Mesodermal cell (in vitro differentiated cells): ENCODE results near the gene KRT32.
"Not testable (repeated sequence)": the region's sequence is repeated elsewhere in the genome, so short reads cannot be mapped to it uniquely, and the experiment has no call there.

Experiments used
- H3K27ac ChIP-seq: 2 replicates; pipeline ENCODE4 v1.7.0; 2013; ENCODE audit warnings: mild to moderate bottlenecking, low read depth, low read length, moderate library complexity; ENCODE audit not compliant: severe bottlenecking
- H3K36me3 ChIP-seq: 2 replicates; pipeline ENCODE4 v1.7.1; 2013; ENCODE audit warnings: mild to moderate bottlenecking, low read length, moderate library complexity; ENCODE audit not compliant: control insufficient read depth, insufficient read depth
- H3K4me1 ChIP-seq: one replicate; pipeline ENCODE4 v1.7.1; 2013; ENCODE audit warnings: mild to moderate bottlenecking, low read length; ENCODE audit not compliant: insufficient read depth, control insufficient read depth, poor library complexity, severe bottlenecking
- H3K4me3 ChIP-seq: 2 replicates; pipeline ENCODE4 v1.7.0; 2013; ENCODE audit warnings: low read length, control low read depth, mild to moderate bottlenecking; ENCODE audit not compliant: insufficient read depth, poor library complexity, severe bottlenecking; ENCODE audit errors: extremely low read depth
- H3K9me3 ChIP-seq: 2 replicates; pipeline ENCODE4 v1.7.1; 2013; ENCODE audit warnings: mild to moderate bottlenecking, low read length, moderate library complexity; ENCODE audit not compliant: control insufficient read depth
- WGBS, 2 experiments: methylation state at CpG; one replicate each; pipeline ENCODE4 v1.1.5; 2013; ENCODE audit warnings: missing lambda C conversion rate in 2 of 2; ENCODE audit not compliant: insufficient coverage in 2 of 2; 5-methylcytosine and 5-hydroxymethylcytosine counted together

The KRT32 gene

DNA sequence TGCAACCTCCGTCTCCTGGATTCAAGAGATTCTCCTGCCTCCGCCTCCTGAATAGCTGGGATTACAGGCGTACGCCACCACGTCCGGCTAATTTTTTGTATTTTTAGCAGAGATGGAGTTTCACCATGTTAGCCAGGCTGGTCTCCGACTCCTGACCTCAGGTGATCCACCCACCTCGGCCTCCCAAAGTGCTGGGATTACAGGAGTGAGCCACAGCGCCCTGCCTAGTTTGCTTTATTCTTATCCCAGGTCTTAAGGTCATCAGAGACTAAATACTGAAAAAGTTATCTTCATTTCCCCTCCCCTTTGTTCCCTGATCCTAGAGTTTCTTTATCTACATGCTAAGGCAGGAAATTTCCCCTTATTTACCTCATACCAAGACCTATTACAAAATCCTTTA lies 36.8 kb downstream of the KRT32 start:
- H3K4me3 ChIP-seq, H3K9me3 ChIP-seq, H3K36me3 ChIP-seq, H3K4me1 ChIP-seq, H3K27ac ChIP-seq: not testable (repeated sequence)
- WGBS, 2 experiments, result 85 to 91% methylated on average over 9 of the region's 9 CpGs

DNA sequence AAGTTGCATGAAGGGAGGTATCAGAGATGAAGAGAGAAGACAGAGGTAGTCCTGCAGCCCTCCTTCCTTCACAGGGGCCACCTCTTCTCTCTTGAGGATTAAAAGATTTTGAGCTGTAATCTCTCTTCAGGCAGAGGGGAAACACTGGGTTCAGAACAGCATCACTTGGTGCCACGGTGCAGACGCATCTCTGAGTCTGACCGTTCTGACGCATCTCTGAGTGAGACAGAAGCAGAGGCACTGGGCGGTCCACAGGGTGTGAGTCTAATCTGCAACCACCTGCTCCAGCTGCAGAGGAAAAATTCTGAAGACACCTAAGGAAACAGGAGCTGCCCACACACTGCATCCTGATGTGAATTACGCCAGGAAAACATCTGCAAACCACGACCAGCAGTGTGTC lies 37.5 kb downstream of the KRT32 start:
- H3K4me3 ChIP-seq, result no peak overlapping the region
- no peaks in the 10 kb centered on the region for H3K36me3 ChIP-seq
- no peaks in the 10 kb centered on the region for H3K9me3 ChIP-seq
- WGBS, 2 experiments, result 95 to 97% methylated on average over 6 of the region's 7 CpGs
- H3K27ac ChIP-seq, result no peak overlapping the region
- H3K4me1 ChIP-seq, result peaks cover 7% of the 10 kb centered on the region

DNA sequence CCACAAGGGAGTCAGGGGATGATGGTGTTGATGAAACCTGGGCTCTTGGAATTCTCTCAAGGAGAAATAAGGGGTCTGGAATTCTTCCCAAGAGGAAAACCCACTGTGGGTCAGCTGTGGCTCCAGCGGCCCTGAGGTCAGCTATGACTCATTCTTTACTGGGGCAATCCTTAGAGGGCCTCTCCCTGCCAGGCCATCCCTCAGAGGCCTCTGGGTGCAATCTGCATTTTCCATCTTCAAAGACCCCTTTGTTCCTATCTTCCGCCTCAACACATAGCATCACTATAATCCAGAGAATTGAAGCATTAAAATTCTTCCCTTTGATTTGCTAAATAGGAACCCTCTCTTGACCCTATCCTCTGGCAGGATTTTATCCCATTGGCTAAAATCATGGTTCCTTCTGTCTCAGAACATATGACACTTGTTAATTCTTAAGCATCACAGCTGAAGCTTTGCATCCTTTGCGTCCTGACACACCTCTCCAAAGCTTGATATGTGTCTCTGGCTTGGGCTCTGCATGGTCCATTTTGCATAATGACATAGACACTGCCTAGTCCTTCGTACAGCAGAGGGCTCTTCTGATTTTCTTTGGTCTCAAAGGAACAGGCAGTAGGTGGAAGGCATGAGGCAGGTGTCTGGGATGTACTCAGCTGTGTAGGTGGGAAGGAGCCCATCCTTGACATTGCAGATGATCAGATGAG lies 38.4 kb downstream of the KRT32 start:
- no peaks in the 10 kb centered on the region for H3K9me3 ChIP-seq
- H3K36me3 ChIP-seq, result no peaks in the 10 kb centered on the region
- H3K27ac ChIP-seq, result peak overlapping the region; percentile 45
- peaks cover 7% of the 10 kb centered on the region for H3K4me1 ChIP-seq
- no peak overlapping the region for H3K4me3 ChIP-seq
- WGBS, 2 experiments, result 55 to 56% methylated on average over 3 of the region's 4 CpGs

DNA sequence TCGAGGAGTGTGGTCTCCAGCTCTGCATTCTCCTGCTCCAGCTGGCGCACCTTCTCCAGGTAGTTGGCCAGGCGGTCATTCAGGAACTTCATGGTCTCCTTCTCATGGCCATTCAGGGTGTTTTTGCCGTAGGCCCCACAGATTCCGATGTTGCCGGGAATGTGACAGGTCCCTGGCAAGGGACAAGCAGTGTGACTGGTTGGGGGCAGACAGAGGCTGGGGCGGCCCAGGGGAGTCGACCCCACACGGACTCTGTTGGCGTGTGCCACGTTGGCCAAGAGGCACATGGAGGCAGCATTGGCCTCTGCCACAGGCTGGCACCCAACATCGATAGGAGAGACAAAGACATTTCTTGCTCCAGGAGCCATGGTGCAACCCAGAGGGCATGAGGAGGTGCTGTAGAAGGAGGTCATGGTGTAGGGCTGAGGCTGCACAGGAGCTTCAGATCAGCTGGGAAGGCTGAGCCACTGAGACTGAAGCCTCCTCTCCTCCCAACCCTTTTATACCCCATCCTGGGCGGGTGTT lies 43.0 kb downstream of the KRT32 start, which contains the start of gene KRT37:
TSS of gene KRT37 (minus strand) at position 475 of the 525 bp plus-strand sequence. CDS start at position 413, 62 bp downstream.
- Histone ChIP-seq H3K4me1 (peaks cover 23% of the 10 kb centered on the region), H3K9me3 (no peaks in the 10 kb centered on the region), H3K36me3 (no peaks in the 10 kb centered on the region), H3K27ac (no peak within 1 kb of the TSS), H3K4me3 (no peak within 1 kb of the TSS)
- WGBS, 2 experiments, result 95 to 98% methylated on average over 11 to 12 of the region's 13 CpGs

DNA sequence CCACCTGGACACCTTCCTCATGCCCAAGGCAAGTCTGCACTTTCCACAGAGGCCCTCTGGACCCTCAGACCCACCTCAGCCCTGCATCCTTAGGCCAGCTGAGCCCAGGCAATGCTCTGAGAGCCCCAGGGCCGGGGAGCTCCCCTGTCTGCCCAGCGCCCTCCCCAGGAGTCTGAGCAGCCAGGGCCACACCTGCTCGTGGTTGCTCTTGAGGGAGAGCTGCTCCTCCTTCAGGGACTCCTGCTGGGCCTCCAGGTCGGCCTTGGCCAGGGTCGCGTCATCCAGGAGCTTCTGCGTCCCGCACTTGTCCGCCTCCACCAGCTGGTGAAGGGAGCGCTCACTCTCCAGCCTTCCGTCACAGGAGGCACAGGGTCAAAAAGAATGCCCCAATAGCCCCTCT lies 44.6 kb downstream of the KRT32 start:
- WGBS, 2 experiments, result 81 to 91% methylated on average over 7 to 9 of the region's 11 CpGs
- not testable (repeated sequence) for H3K36me3 ChIP-seq, H3K27ac ChIP-seq, H3K4me3 ChIP-seq, H3K9me3 ChIP-seq
- H3K4me1 ChIP-seq, result peaks cover 20% of the 10 kb centered on the region

DNA sequence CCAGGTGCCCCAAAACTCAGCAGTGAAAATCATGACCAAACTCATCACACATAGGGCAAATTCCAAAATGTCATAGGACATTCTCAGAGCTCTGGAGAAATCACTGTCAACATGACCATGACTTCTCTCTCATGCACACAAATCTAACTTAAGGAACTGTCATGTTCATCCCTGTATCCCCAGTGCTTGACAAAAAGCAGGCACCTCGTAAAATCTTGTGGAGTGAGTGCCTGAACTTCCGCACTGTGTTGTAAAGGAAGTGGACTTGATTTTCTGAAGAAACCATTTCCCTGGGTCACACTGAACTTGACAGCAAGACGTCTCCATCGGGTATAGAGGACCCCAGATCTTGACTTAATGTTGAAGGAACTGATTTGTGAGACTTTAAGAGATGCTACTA lies 45.6 kb downstream of the KRT32 start:
- H3K27ac ChIP-seq, result no peak overlapping the region
- peaks cover 24% of the 10 kb centered on the region for H3K4me1 ChIP-seq
- WGBS, 2 experiments, result 90 to 94% methylated on average over 3 to 4 of the region's 4 CpGs
- no peak overlapping the region for H3K4me3 ChIP-seq
- no peaks in the 10 kb centered on the region for H3K9me3 ChIP-seq
- no peaks in the 10 kb centered on the region for H3K36me3 ChIP-seq

DNA sequence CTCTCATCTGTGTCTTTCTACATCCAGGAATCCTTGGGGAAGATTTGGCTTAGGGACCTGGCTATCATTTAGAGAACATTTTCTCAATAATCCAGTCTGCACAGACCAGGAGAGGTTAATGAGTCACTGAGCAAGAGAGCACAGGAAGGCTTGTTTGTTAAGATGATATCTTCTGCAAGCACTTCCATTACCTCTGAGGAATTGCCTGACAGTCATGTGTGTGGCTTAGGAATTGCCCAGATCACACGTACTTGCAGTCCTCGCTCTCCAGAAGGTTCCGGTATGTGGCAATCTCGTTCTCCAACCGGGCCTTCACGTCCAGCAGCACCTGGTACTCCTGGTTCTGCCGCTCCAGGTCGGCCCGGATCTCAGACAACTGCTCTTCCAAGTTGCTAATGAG lies 46.1 kb downstream of the KRT32 start:
- Histone ChIP-seq H3K36me3 (no peaks in the 10 kb centered on the region), H3K4me1 (peaks cover 29% of the 10 kb centered on the region), H3K4me3 (no peak overlapping the region), H3K27ac (no peak overlapping the region), H3K9me3 (no peaks in the 10 kb centered on the region)
- 87 to 92% methylated on average over 9 of the region's 9 CpGs for WGBS, 2 experiments

DNA sequence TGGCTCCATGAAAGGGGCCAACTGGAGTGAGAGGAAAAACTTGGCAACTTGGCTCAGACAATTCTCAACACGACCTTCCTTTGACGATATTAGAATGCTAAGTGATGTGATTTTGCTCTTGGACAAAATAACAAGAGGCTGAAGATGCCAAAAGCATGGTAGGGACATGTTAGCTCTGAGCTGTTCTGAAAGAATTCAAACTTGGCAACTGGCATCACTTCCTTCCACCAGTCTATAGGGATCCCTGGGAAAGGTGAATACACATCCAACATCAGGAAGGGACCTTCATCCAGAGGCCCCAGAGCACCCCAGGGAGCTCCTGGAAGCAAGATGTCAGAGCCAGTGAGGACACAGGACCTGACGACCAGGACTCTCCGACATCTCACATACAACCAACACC lies 47.1 kb downstream of the KRT32 start:
- 74 to 92% methylated on average over 2 to 4 of the region's 4 CpGs for WGBS, 2 experiments
- Histone ChIP-seq H3K4me1 (peaks cover 39% of the 10 kb centered on the region), H3K36me3 (no peaks in the 10 kb centered on the region), H3K9me3 (no peaks in the 10 kb centered on the region), H3K27ac (no peak overlapping the region), H3K4me3 (no peak overlapping the region)

DNA sequence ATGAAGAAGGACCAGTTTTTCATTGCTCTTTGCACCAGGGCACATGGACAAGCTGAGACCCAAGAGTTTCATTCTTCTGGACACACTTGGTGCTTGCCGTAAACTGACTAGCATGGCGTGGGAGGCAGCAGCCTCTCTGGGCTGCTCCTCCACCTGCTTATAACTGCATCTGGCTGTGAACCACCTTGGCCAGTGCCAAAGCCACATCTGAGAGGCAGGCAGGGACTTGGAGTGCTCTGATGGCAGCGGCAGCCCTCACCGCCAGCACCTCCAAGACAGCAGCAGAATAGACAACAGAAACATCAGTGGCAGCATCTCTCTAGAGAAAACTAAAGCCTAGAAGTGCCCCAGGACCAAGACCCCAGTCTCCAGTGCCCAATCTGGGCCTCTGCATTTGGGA lies 47.5 kb downstream of the KRT32 start:
- H3K9me3 ChIP-seq, result no peaks in the 10 kb centered on the region
- WGBS, 2 experiments, result 91 to 96% methylated on average over 4 of the region's 4 CpGs
- H3K4me1 ChIP-seq, result peaks cover 40% of the 10 kb centered on the region
- H3K4me3 ChIP-seq, result no peak overlapping the region
- no peak overlapping the region for H3K27ac ChIP-seq
- H3K36me3 ChIP-seq, result no peaks in the 10 kb centered on the region

DNA sequence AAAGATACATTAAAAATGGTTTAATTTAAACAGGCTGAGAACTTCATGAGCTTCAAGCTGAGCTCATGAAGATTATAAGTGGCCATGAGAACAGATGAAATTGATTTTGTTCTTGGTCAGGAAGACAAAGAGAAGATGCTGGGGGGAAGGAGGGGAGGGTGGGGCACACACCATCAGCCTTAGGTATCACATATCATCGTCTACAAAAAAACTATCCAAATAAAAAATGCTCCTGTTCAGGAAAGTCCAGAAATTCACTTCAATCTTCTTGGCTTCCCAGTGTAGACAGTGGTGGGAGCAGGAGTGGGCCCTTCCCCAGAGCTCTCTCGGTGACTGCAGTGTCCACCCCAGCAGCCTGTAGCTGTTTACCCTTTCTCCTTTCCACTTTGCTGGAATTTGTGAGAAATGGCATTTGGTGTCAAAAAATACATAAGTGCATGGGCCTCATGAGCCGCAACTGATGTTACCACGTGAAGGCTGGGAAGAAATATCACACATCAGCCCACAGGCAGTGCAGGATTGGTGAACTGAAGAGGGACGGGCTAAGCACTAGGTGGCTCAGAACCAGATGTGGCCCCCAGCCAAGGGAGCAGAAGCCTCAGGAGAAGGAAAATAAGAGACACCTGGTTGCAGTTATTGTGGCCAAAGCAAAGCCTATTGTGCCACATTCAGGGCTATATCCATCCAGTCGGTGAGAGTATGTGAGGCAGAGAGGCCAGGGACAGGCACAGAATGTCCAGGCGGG lies 48.9 kb downstream of the KRT32 start:
- no peak overlapping the region for H3K4me3 ChIP-seq
- peaks cover 46% of the 10 kb centered on the region for H3K4me1 ChIP-seq
- H3K36me3 ChIP-seq, result no peaks in the 10 kb centered on the region
- H3K9me3 ChIP-seq, result no peaks in the 10 kb centered on the region
- 91 to 94% methylated on average over 5 of the region's 7 CpGs for WGBS, 2 experiments
- H3K27ac ChIP-seq, result no peak overlapping the region

DNA sequence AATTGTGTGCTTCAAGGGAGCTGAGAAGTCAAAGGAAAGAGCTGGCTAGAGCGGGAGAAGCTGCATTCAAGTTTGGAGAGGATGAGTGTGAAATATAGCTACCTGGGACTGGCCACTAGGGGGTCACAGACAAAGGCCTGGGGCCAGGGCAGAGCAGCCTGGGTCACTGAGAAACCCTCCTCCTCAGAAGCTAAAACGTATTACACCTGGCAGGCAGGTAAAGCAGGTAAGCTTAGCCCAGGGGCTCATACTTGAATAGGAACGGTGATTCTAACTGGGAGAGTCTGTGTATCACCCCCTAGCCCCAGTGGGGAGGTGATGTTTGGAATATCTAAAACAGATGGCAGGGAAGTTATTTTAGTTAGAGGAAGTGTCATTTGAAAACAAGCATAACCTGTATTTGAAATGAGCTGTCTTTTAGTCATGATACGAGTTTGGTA lies 49.6 kb downstream of the KRT32 start:
- H3K4me3 ChIP-seq, result no peak overlapping the region
- 48 to 63% methylated on average over 3 to 4 of the region's 4 CpGs for WGBS, 2 experiments

More for the DNA sequence above, 49.6 kb downstream of the KRT32 start:
- no peaks in the 10 kb centered on the region for H3K36me3 ChIP-seq
- no peak overlapping the region for H3K27ac ChIP-seq
- no peaks in the 10 kb centered on the region for H3K9me3 ChIP-seq
- peaks cover 49% of the 10 kb centered on the region for H3K4me1 ChIP-seq
